Measurements from ENCODE around the gene TBL1X. TPM values are rescaled to one million over a fixed set of nuclear protein-coding genes. Genes with fewer than 3 reads are reported as not detected.
A peak's percentile ranks its signal among the peaks of the same experiment; 100 is the strongest.

The TBL1X gene
- total RNA-seq, 5 donors from 2014 or later (not counting 1 experiment from before 2014, with no cell fraction given): 21.0 to 50.8 (median 40.5) TPM

- Histone ChIP-seq H3K4me3 (ENCODE audit: control insufficient read depth in 1 of 2, extremely low read depth in 1 of 2, low read length in 1 of 2) (no peak overlapping the region), H3K9me3 (no peaks in the 10 kb centered on the region), H3K27ac (ENCODE audit: low read length) (no peak overlapping the region), H3K36me3 (ENCODE audit: control insufficient read depth in 2 of 2, extremely low read depth in 1 of 2, insufficient read depth in 1 of 2, low read length in 1 of 2) (no peaks in the 10 kb centered on the region), H3K27me3 (replicated peaks in 1 of 2; ENCODE audit: control insufficient read depth in 2 of 2, extremely low read depth in 1 of 2, insufficient read depth in 2 of 2, low read length in 1 of 2) (no peaks in the 10 kb centered on the region), H3K4me1 (ENCODE audit: control insufficient read depth in 1 of 2, extremely low read depth in 1 of 2, insufficient read depth in 2 of 2, low read length in 2 of 2) (peaks cover 0 to 3% of the 10 kb centered on the region in 2 experiments)
- Mint-ChIP-seq H3K36me3 (peaks cover 3% of the 10 kb centered on the region), H3K4me3 (no peak overlapping the region), H3K9me3 (no peaks in the 10 kb centered on the region), H3K4me1 (peaks cover 17 to 32% (median 31%) of the 10 kb centered on the region in 3 donors), H3K27ac (no peak overlapping the region), H3K27me3 (no peaks in the 10 kb centered on the region)
- WGBS (ENCODE audit: insufficient coverage): no CpG with 5 or more reads among the region's 6 CpGs
- ChIA-PET POLR2A (no interaction called here), CTCF (interaction anchor here (0.5 to 0.6 kb wide), 2 partner anchors 658 to 810 kb away, joined by 3 read pairs; no protein-coding TSS in a partner anchor)
- no peak for ATAC-seq (replicated peaks in 1 of 4)
- DNase-seq: no peak
Measured at GRCh38 chrX:9628779-9629493, 164.1 kb downstream of the TBL1X start.

GRCh38 chrX:9634551-9634950 lies 169.7 kb downstream of the TBL1X start:
- DNase-seq (no peak), ATAC-seq (replicated peaks in 1 of 4) (no peak)
- Histone ChIP-seq H3K9me3 (no peaks in the 10 kb centered on the region), H3K4me1 (ENCODE audit: control insufficient read depth in 1 of 2, extremely low read depth in 1 of 2, insufficient read depth in 2 of 2, low read length in 2 of 2) (no peaks in the 10 kb centered on the region), H3K4me3 (ENCODE audit: control insufficient read depth in 1 of 2, extremely low read depth in 1 of 2, low read length in 1 of 2) (no peak overlapping the region), H3K27ac (ENCODE audit: low read length) (no peak overlapping the region), H3K36me3 (ENCODE audit: control insufficient read depth in 2 of 2, extremely low read depth in 1 of 2, insufficient read depth in 1 of 2, low read length in 1 of 2) (no peaks in the 10 kb centered on the region), H3K27me3 (replicated peaks in 1 of 2; ENCODE audit: control insufficient read depth in 2 of 2, extremely low read depth in 1 of 2, insufficient read depth in 2 of 2, low read length in 1 of 2) (no peaks in the 10 kb centered on the region)
- Mint-ChIP-seq H3K9me3 (no peaks in the 10 kb centered on the region), H3K4me3 (no peak overlapping the region), H3K27me3 (no peaks in the 10 kb centered on the region), H3K36me3 (peaks cover 3% of the 10 kb centered on the region), H3K27ac (no peak overlapping the region), H3K4me1 (peaks cover 20 to 27% (median 22%) of the 10 kb centered on the region in 3 donors)
- 100% methylated on average over 1 of the region's 7 CpGs for WGBS (ENCODE audit: insufficient coverage)
- POLR2A ChIA-PET: no interaction called here
- CTCF ChIA-PET: interaction anchor here (0.6 kb wide), 2 partner anchors 152 to 474 kb away, joined by 3 read pairs; no protein-coding TSS in a partner anchor

GRCh38 chrX:9635368-9635767 lies 170.5 kb downstream of the TBL1X start:
- Histone ChIP-seq H3K4me3 (ENCODE audit: control insufficient read depth in 1 of 2, extremely low read depth in 1 of 2, low read length in 1 of 2) (no peak overlapping the region), H3K27me3 (replicated peaks in 1 of 2; ENCODE audit: control insufficient read depth in 2 of 2, extremely low read depth in 1 of 2, insufficient read depth in 2 of 2, low read length in 1 of 2) (no peaks in the 10 kb centered on the region), H3K4me1 (ENCODE audit: control insufficient read depth in 1 of 2, extremely low read depth in 1 of 2, insufficient read depth in 2 of 2, low read length in 2 of 2) (no peaks in the 10 kb centered on the region), H3K9me3 (no peaks in the 10 kb centered on the region), H3K27ac (ENCODE audit: low read length) (no peak overlapping the region), H3K36me3 (ENCODE audit: control insufficient read depth in 2 of 2, extremely low read depth in 1 of 2, insufficient read depth in 1 of 2, low read length in 1 of 2) (no peaks in the 10 kb centered on the region)
- Mint-ChIP-seq H3K9me3 (no peaks in the 10 kb centered on the region), H3K4me1 (peaks cover 20 to 27% (median 22%) of the 10 kb centered on the region in 3 donors), H3K4me3 (no peak overlapping the region), H3K27ac (no peak overlapping the region), H3K36me3 (peaks cover 3% of the 10 kb centered on the region), H3K27me3 (no peaks in the 10 kb centered on the region)
- CTCF ChIA-PET: interaction anchor here in 1 of 2 donors (0.6 kb wide), 1 partner anchor 1963 kb away, joined by 3 read pairs; no protein-coding TSS in a partner anchor
- WGBS (ENCODE audit: insufficient coverage): no CpG with 5 or more reads among the region's 4 CpGs
- POLR2A ChIA-PET: no interaction called here
- DNase-seq (no peak), ATAC-seq (replicated peaks in 1 of 4) (no peak)

- no peak for DNase-seq
- Histone ChIP-seq H3K4me1 (ENCODE audit: control insufficient read depth in 1 of 2, extremely low read depth in 1 of 2, insufficient read depth in 2 of 2, low read length in 2 of 2) (no peaks in the 10 kb centered on the region), H3K27ac (ENCODE audit: low read length) (no peak overlapping the region), H3K9me3 (no peaks in the 10 kb centered on the region), H3K4me3 (ENCODE audit: control insufficient read depth in 1 of 2, extremely low read depth in 1 of 2, low read length in 1 of 2) (no peak overlapping the region), H3K27me3 (replicated peaks in 1 of 2; ENCODE audit: control insufficient read depth in 2 of 2, extremely low read depth in 1 of 2, insufficient read depth in 2 of 2, low read length in 1 of 2) (no peaks in the 10 kb centered on the region), H3K36me3 (ENCODE audit: control insufficient read depth in 2 of 2, extremely low read depth in 1 of 2, insufficient read depth in 1 of 2, low read length in 1 of 2) (no peaks in the 10 kb centered on the region)
- Mint-ChIP-seq H3K27ac (no peak overlapping the region), H3K36me3 (peaks cover 3% of the 10 kb centered on the region), H3K27me3 (no peaks in the 10 kb centered on the region), H3K9me3 (no peaks in the 10 kb centered on the region), H3K4me1 (peaks cover 20 to 27% (median 22%) of the 10 kb centered on the region in 3 donors), H3K4me3 (no peak overlapping the region)
- POLR2A ChIA-PET: no interaction called here
- WGBS (ENCODE audit: insufficient coverage): 96% methylated on average over 4 of the region's 4 CpGs
- CTCF ChIA-PET: interaction anchor here in 1 of 2 donors (0.6 kb wide), 1 partner anchor 1962 kb away, joined by 3 read pairs; no protein-coding TSS in a partner anchor
- no peak for ATAC-seq (replicated peaks in 1 of 4)
Measured at GRCh38 chrX:9635803-9636202, 170.9 kb downstream of the TBL1X start.

DNA sequence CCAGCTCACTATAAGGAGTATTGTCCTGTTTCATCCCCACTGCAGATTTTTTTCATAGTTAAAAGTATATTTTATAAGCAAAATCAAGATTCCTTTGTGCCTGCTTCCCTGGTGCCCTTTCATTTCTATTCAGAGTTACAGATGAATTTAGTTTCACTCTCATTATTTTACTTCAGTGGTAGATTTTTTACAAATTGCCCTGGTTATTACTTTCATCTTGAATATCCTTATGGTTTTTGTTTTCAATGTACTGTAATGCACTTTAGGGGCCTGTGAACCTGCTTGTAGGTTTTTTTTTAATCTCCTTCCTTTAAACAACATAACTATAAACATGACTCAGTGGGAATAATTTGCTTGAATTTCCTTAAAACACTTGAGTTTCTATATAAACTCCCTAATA lies 174.0 kb downstream of the TBL1X start:
- Mint-ChIP-seq H3K4me3 (no peak overlapping the region), H3K36me3 (peaks cover 4% of the 10 kb centered on the region)

DNA sequence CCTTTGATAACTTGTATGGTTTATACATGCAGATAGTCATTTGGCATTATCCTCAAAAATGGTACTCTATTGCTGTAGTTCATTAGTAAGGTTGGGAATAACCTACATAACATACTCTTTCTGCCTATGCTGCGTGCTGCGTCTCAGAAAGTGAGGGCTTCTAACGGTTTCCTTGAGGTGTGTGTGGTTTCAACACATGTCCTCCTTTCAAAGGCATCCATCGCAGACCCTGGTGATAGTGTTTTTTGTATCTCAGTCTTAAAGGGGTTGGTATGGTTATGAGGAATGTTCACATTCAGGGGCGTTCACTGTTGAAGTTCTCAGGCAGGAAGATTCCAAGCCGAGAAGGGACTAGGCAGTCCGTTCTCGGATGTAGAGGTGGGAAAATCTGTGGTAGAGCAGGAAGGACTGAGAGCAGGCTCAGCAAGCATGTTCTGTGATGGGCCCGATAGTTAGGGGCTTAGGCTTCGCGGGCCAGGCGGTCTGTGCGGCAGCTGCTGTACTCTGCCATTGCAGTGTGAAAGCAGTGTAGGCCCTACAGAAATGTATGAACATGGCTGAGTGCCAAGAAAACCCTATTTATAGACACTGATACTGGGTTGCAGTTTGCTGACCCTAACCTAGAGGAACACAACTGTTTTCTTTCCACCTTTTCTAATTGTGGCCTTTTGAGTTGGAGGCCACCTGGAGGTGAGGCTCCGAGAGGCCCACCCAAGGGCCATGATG lies 177.6 kb downstream of the TBL1X start:
- H3K27ac Mint-ChIP-seq: peak overlapping the region; percentile 40 to 65
- no peak overlapping the region for H3K4me3 ChIP-seq (ENCODE audit: control insufficient read depth in 1 of 2, extremely low read depth in 1 of 2, low read length in 1 of 2)
- DNase-seq: peak in 1 of 35 experiments; percentile 8
- CTCF ChIA-PET: no interaction called here
- peaks cover 2 to 20% of the 10 kb centered on the region in 2 experiments for H3K4me1 ChIP-seq (ENCODE audit: control insufficient read depth in 1 of 2, extremely low read depth in 1 of 2, insufficient read depth in 2 of 2, low read length in 2 of 2)
- POLR2A ChIA-PET: no interaction called here
- H3K27me3 ChIP-seq (replicated peaks in 1 of 2; ENCODE audit: control insufficient read depth in 2 of 2, extremely low read depth in 1 of 2, insufficient read depth in 2 of 2, low read length in 1 of 2): no peaks in the 10 kb centered on the region
- no peaks in the 10 kb centered on the region for H3K9me3 Mint-ChIP-seq
- H3K4me3 Mint-ChIP-seq: no peak overlapping the region
- no peaks in the 10 kb centered on the region for H3K36me3 ChIP-seq (ENCODE audit: control insufficient read depth in 2 of 2, extremely low read depth in 1 of 2, insufficient read depth in 1 of 2, low read length in 1 of 2)
- no peaks in the 10 kb centered on the region for H3K27me3 Mint-ChIP-seq
- peak in 2 of 4 experiments; percentile 21 to 37 for ATAC-seq (replicated peaks in 1 of 4)
- H3K4me1 Mint-ChIP-seq: peaks cover 34 to 38% (median 34%) of the 10 kb centered on the region in 3 donors
- H3K9me3 ChIP-seq: no peaks in the 10 kb centered on the region
- peaks cover 4% of the 10 kb centered on the region for H3K36me3 Mint-ChIP-seq
- no CpG with 5 or more reads among the region's 14 CpGs for WGBS (ENCODE audit: insufficient coverage)
- no peak overlapping the region for H3K27ac ChIP-seq (ENCODE audit: low read length)

More for the DNA sequence above, 174.0 kb downstream of the TBL1X start:
- no peak for ATAC-seq (replicated peaks in 1 of 4)
- CTCF ChIA-PET: no interaction called here
- Histone ChIP-seq H3K4me1 (ENCODE audit: control insufficient read depth in 1 of 2, extremely low read depth in 1 of 2, insufficient read depth in 2 of 2, low read length in 2 of 2) (peaks cover 0 to 8% of the 10 kb centered on the region in 2 experiments), H3K9me3 (no peaks in the 10 kb centered on the region), H3K27ac (ENCODE audit: low read length) (no peak overlapping the region), H3K36me3 (ENCODE audit: control insufficient read depth in 2 of 2, extremely low read depth in 1 of 2, insufficient read depth in 1 of 2, low read length in 1 of 2) (no peaks in the 10 kb centered on the region), H3K27me3 (replicated peaks in 1 of 2; ENCODE audit: control insufficient read depth in 2 of 2, extremely low read depth in 1 of 2, insufficient read depth in 2 of 2, low read length in 1 of 2) (no peaks in the 10 kb centered on the region), H3K4me3 (ENCODE audit: control insufficient read depth in 1 of 2, extremely low read depth in 1 of 2, low read length in 1 of 2) (no peak overlapping the region)
- Mint-ChIP-seq H3K4me1 (peaks cover 28 to 37% (median 36%) of the 10 kb centered on the region in 3 donors), H3K27me3 (no peaks in the 10 kb centered on the region), H3K27ac (no peak overlapping the region), H3K9me3 (no peaks in the 10 kb centered on the region)
- DNase-seq: no peak
- POLR2A ChIA-PET: no interaction called here

Data from T-cell (primary cell).